NCI-H2171 treated with DMSO at 0.1 percent for 48 hours (cell line): ENCODE data around the gene BTNL9.
A peak's percentile ranks its signal among the peaks of the same experiment; 100 is the strongest.
"Not testable (repeated sequence)": the region's sequence is repeated elsewhere in the genome, so short reads cannot be mapped to it uniquely, and the experiment has no call there.

Experiments
- DNase-seq: peaks from one replicate; lab custom pipeline; 2025; lab: John Stamatoyannopoulos, UW

The BTNL9 gene

DNA sequence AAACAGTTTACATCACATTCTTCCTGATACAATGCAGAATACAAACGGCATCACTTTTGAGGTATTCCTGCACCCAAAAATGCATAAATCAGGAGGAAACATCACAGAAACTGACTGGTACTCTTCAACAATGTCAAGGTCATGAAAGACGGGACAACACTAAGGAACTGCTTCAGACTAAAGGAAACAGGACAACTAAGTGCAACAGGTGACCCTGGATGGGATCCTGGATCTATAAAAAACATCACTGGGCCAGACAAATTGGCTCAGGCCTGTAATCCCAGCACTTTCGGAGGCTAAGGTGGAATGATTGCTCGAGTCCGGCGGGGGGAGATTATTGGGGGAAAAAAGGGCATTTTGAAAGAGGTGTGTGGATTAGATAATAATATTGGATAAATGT lies 22.6 kb downstream of the BTNL9 start:
- no peak for DNase-seq

DNA sequence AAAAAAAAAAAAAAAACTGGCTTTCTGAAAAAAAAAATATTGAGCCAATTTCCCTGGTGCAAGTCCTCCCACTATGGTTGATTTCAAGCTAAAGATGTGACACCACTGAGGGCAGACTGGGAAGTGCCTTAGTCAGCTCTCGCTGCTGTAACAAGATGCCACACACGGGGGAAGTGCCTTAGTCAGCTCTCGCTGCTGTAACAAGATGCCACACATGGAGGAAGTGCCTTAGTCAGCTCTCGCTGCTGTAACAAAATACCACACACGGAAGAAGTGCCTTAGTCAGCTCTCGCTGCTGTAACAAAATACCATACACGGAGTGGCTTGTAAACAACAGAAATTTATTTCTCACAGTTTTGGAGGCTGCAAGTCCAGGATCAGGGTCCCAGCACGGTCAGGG lies 23.4 kb downstream of the BTNL9 start:
- no peak for DNase-seq

DNA sequence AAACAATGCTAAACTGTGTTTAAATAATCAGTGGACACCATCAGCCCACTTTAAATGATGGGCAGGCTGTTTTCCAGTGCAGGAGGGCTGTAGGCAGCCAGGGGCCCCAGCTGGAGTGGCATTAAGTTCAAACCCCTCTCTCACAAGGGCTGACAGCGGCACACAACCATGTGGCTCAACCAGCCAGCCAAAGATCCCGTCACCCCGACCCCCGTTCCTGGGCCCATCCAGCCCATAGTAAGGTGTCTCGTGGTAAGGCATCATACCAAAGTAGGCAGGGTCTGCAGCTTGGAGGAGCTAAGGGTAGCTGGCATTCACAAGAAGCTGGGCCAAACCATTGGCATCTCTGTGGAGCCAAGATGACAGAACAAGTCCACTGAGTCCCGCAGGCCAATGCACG lies 24.9 kb downstream of the BTNL9 start:
- no peak for DNase-seq

DNA sequence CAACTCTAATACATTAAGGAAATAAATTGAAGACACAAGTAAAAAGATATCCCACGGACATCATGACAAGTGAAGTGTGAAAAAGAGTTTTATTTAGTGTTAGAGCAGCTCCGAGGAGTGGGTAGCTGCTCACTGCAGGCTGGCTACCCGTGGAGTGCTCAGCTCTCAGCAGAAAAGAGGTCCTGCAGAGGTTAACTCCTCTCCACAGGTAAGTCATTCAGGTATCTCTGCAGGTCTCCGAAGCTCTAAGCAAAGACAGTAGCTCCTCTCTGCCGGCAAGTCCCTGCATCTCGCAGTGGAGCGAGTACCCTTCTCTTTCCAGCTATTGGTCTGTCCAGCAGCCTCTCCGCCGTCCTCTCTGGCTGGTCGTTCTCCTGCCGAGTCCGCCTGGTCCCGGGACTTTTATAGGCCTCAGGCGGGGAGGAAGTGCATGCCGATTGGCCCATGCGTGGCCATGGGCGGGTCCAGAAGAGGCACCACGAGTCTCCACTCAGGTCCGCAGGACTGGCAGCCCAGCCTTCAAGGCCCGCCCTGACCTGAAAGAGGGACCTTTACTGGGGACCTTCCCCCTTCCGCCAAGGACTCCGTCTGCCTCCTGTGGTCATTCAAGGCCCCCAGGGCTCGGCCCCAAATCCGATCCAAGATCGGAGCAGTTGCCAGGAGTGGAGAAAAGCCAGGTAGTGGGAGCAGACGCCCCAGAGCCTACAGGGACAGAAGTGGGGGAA lies 29.9 kb downstream of the BTNL9 start:
- DNase-seq, result no peak

DNA sequence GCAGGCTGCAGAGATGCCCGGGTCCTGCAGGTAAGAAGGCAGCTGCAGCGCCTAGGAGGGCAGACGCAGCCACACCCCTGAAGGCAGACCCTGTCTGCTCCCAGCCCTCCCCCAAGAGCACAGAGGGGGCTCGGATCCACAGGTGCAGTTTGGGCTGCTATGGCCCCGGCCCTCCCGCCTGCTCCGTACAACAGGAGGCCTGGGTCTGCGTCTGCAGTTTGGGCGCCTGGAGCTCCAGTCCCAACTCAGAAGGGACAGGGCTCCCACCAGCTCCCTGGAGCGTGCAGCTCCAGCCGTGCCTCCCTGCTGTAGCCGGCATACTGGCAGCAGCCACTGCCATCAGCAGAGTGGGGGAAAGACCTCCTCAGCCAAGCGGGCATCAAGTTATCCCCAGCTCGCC lies 30.5 kb downstream of the BTNL9 start:
- DNase-seq, result no peak

DNA sequence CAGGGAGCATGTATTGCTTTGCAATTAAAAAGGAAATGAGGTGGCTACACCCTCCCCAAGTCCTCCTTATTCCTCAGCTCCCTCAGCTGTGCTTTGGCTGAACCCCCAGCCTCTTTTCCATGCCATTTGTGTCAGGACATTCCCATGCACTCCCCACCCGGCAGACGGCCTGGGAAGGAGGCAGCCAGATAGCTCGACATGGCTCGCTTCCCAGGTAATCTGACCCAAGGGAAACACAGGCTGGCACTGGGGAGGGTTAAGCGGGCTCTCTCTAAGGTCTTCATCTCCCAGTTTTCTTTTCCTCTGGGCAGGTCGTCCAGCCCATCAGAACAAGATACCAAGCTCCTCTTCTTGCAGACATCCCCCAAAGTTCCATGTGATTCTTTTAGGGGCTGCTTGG lies 31.2 kb downstream of the BTNL9 start:
- DNase-seq, result no peak

DNA sequence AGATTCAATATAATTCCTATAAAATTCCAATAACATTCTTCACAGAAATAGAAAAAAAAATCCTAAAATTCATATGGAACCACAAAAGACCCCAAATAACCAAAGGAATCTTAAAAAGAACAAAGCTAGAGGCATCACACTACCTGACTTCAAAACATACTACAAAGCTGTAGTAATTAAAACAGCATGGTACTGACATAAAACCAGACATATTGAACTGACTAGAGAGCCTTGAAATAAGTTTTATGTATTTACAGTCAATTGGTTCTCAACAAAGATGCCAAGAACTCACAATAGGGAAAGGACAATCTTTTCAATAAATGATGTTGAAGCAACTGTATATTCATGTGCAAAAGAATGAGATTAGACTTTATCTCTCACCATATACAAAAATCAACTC lies 36.9 kb downstream of the BTNL9 start:
- no peak for DNase-seq

DNA sequence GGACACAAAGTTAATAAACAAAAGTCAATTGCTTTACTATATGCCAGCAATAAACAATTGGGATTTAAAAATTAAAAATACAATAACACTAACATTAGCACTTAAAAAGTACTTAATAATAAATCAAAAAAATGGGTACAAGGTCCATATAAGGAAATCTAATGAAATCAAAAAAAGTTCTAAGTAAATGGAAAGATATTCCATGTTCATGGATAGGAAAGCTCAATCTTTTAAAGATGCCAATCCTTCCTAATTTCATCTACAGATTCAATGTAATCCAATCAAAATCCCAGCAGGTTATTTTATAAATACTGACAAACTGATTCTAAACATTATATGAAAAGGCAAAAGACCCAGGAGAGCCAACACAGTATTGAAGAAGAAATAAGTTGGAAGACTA lies 41.9 kb downstream of the BTNL9 start:
- DNase-seq, result no peak

DNA sequence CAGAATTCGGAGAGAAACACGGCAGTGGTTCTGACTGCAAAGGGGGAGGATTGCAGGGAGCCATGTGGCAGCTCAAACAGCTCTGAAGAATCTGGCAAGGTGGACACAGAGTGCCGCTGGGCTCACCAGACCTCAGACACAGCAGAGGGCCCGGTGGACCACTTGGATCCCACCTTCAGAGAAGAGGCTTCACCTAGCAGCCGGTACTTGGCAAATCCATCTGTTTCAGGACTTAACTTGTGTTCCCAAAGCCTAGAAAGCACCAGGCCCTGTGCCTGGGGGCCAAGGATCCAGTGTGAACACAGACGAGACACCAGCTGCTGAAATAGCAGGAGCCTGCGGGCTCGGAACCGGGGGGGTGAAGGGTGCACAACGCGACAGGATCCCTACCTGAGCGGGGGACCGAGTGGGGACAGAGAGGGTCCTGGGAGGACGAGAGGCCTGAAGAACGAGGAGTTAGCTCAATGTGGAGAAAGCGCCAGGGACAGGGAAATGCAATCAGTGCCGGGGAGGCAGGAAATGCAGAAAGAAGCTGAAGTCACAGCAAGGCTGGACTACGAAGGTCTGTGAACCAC lies 44.6 kb downstream of the BTNL9 start:
- DNase-seq, result no peak

DNA sequence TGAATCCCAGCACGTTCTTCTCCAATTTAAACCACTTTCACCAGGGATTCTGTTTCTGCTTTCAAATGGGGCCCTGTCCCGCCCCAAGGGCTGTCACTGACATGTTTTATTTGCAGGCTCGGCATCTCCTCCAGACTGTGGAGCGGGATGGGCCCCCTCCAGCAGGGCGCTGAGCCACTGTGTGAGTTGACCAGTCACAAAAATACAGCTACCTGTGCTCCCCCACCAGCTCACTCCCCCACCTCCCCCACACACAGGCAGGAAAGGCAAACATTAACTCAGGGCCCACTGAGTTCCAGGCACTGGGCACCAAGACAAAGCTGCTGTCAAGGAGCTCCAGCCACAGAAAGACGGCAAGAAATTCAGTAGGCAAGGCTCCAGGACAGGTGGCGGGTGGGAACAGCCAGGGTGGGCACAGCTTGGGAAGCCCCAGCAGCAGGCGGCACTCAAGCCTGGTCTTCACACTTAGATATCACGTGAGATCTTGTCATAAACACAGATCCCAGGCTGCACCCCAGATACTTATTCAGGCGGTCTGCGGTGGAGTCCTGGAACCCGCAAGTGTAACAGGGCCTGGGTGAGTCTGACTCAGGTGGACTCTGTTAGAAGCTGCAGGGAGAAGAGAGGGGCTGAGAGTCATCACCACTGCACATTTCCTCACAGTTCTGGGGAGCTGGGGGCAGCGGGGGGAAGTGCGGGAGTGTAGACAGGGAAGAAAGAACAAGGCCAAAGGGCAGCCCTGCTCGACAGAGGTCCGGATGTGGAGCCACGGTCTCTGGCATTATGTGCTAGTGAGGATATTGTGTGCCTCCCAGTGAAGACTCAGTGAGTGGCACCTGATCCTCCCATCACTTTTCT lies 46.2 kb downstream of the BTNL9 start:
- no peak for DNase-seq

DNA sequence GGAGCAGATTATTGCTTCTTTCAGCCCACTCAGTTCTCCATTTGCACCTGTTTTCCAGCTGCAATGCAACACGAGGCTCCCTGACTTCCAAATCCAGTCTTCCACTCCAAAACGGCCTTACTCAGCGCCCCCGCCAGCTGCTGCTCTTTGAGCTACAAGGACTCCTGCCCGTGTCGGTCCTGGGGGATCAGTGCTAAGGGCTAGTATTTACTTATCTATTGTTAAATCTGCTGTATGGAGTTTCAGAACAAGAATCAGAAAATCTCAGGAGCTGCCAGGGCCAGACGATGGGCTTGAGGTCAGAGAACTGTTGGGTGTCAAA lies 46.8 kb downstream of the BTNL9 start:
- no peak for DNase-seq

DNA sequence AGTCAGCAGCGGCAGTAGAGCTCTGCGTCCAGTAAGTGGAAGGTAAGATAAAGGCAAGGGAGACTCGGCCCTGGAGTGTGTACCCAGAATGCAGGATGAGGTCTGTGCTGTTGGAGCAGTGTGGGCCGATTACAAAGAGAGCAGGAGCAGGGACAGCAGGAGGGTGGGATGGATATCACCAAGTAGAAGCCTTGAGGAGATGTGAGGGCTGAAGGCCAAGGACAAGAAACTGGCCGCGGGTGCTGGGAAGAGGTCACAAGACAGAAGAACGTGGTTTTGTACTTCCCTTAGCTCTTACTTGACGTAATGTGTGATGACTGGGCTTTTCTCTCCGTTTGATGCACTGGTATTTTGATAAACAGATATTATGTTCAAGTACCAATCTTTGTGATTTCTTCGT lies 47.2 kb downstream of the BTNL9 start:
- DNase-seq, result no peak

DNA sequence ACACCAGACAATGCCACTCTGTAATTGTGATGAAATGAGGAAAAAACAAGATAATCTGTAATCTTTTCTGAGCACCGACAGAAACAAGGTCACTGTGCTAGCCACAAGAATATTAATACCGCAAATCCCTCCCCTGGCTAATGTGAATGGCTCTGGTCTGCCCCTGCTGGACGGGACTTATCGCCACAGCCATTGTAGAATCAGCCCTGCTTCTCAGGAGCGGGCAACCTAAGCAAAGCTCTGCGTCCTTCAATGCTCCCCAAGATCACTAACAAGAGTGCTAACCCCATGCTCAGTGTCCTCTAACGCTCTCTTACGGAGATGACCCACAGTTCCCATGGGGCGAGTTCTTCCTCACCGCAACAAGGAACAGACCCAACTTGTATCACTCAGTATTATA lies 48.2 kb downstream of the BTNL9 start:
- DNase-seq, result no peak

DNA sequence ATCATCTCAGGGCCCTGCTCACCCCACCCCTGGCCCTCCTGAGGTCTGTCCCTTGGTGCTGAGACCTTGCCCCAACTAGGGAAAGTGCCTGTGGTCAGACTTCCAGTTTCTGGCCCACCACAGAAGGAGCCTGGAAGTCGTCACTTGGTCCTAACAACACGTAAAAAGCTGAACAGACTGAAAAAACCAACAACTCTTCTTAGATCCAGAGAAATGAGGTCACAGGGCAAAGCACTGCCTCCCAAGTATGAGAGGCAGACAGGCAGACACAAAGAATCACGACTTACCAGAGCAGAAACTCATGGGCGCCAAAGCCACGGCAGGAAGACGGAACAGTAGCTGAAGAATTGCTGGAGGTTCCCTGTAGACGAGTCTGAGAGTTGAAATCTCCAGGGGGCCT lies 52.4 kb downstream of the BTNL9 start:
- no peak for DNase-seq

DNA sequence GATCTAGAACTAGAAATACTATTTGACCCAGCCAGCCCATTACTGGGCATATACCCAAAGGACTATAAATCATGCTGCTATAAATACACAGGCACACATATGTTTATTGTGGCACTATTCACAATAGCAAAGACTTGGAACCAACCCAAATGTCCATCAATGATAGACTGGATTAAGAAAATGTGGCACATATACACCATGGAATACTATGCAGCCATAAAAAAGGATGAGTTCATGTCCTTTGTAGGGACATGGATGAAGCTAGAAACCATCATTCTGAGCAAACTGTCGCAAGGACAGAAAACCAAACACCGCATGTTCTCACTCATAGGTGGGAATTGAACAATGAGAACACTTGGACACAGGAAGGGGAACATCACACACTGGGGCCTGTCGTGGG lies 55.1 kb downstream of the BTNL9 start:
- DNase-seq, result not testable (repeated sequence)

DNA sequence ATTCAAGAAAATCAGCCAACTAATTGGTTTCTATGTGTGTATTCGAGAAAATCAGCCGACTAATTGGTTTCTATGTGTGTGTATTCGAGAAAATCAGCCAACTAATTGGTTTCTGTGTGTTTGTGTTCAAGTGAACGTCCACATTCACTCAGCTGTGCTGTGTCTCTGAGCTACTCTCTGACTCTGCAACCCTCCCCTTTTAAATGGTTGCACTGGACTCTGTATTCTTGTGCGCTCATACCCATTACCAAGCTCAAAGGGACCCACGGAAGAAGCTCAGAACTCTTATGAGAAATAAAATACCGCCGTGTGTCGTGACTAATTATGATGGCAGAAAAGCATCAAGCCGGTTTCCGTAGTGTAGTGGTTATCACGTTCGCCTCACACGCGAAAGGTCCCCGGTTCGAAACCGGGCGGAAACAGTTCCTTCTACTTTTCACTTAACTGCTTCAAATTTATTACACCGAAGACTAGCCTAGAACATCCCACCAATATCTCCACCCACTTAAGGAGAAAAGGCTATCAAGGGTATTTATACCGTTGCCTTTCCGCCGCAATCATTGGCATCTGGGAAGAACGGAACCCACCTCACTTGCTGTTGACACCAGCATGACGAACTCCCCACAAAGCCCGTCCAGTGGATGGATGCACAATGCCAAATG lies 56.8 kb downstream of the BTNL9 start:
- DNase-seq, result not testable (repeated sequence)

DNA sequence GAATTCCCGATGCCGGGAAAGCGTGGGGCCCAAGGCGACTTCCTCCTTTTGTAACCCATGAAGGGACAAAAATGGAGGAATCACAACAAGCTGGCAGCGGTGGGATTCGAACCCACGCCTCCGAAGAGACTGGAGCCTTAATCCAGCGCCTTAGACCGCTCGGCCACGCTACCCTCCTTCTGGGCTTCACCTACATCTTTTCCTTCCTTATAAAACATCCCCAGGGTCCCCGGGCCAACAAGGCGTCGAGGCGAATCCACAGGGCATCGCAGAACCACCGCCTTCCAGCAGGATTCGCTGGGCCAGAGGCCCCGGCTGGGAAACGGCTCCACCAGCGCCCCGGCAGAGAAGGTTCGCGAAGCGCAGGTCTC lies 57.3 kb downstream of the BTNL9 start:
- not testable (repeated sequence) for DNase-seq

DNA sequence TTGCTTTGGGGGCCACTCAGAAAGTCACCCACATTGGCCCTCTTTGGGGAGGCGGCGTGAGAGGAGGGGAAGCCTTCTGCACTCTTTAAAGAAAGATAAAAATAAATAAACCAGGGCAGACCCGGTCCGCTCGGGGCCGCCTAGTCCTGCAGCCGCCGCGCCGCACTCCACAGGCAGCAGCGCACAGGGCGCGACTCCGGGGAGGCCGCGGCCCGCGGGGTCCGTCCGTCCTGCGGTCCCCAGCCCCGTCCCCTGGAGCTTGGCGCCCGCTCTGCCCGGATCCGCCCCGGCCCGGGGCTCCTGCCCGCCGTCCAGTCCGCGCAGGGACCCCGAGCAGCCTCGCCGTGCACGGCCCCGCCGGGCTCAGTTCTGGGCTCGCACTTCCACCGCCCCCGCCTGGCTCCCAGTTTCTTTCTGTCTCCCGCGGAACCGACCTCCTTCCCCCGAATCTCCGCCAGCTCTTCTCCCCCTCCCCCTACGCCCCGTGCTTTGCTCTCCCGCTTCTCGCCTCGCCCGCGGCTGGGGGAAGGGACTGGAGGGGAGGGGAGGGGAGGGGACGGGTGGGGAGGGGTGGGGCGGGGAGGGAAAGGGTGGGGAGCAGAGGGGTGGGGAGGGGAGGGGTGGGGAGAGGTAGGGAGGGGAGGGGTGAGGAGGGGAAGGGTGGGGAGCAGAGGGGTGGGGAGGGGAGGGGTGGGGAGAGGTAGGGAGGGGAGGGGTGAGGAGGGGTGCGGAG lies 57.9 kb downstream of the BTNL9 start:
- DNase-seq, result not testable (repeated sequence)

DNA sequence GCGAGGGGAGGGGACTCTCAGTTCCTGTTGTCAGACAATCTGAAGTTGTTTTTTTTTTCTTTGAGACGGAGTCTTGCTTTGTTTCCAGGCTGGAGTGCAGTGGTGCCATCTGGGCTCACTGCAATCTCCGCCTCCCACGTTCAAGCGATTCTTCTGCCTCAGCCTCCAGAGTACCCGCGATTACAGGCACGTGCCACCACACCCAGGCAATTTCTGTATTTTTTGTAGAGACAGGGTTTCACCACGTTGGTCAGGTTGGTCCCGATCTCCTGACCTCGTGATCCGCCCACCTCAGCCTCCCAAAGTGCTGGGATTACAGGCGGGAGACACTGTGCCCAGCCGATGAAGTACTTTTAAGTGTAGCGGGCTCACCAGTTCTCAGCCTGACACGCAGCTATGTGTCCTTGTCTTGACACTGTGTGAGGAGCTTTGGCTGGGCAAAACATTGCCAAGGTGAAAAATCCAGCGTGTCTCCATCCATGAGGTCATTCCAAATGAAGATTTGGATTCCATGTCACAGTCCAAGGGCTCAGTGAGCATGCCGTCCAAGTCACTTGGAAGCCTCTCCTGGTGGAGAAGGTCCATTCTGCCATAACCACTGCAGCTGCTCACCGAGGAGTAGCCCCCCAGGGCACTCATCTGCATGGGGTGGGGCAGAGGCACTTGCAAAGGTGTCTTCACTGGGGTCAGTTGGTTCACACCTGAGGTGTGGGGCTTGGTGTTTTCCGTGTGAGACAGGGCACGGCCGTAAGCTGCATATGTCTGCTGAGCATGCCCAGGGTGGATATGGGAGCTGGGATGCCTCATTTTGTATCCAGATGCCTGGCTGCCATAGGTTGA lies 58.9 kb downstream of the BTNL9 start:
- DNase-seq, result peak; percentile 16

DNA sequence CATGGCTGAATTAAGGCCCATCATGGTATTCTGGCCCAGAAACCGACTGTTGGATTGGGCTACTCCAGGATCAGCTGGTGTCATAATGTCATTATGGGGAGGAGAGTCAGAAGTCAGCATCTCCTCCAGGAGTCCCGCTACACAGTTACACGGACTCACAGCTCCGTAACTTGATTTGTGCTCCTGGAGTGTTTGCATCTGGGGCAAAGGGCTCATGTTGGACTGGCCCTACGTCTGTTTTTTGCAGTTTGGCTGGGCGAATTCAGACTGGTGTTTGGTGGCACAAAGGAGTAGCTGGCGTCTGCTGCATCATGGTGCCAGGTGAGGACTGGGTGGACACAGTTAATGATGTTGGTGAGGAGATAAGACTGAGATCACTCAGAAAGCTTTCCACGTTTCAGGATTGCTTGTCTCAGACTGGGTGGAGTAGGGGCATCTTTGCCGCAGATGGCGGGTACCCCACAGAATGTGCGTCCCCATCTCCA lies 59.6 kb downstream of the BTNL9 start:
- DNase-seq, result no peak
